Mesendoderm (in vitro differentiated cells): ENCODE measurements around the gene FLNB.

Experiments used
- DNase-seq: peaks from one replicate; pipeline ENCODE4 v3.0.0; 2013
- H2AK5ac ChIP-seq: 2 replicates; pipeline ENCODE4 v1.6.1; 2013; ENCODE audit warnings: low read length, inconsistent platforms
- H2BK120ac ChIP-seq: 2 replicates; pipeline ENCODE4 v1.6.1; 2013; ENCODE audit warnings: low read depth, mild to moderate bottlenecking, low read length, moderate library complexity, mixed read lengths
- H2BK15ac ChIP-seq: replicated peaks from 2 replicates; pipeline ENCODE4 v1.6.1; 2013; ENCODE audit warnings: low read depth, mild to moderate bottlenecking, moderate library complexity
- H2BK5ac ChIP-seq: 2 replicates; pipeline ENCODE4 v1.6.1; 2013; ENCODE audit warnings: low read length, inconsistent platforms
- H3K18ac ChIP-seq: 2 replicates; pipeline ENCODE4 v1.6.1; 2013; ENCODE audit warnings: mild to moderate bottlenecking, low read length, mixed read lengths
- H3K23ac ChIP-seq: one replicate; pipeline ENCODE4 v1.6.1; 2013; ENCODE audit warnings: low read length
- H3K27ac ChIP-seq: 2 replicates; pipeline ENCODE4 v1.5.1; 2013; ENCODE audit warnings: low read depth, mild to moderate bottlenecking, inconsistent platforms, low read length, moderate library complexity
- H3K27me3 ChIP-seq: 2 replicates; pipeline ENCODE4 v1.6.1; 2013; ENCODE audit warnings: low read length, control low read depth, mild to moderate bottlenecking, inconsistent platforms; ENCODE audit not compliant: insufficient read depth, poor library complexity
- H3K36me3 ChIP-seq: 2 replicates; pipeline ENCODE4 v1.6.1; 2013; ENCODE audit warnings: low read length, inconsistent platforms; ENCODE audit not compliant: control insufficient read depth, insufficient read depth
- H3K4ac ChIP-seq: one replicate; pipeline ENCODE4 v1.6.1; 2013; ENCODE audit warnings: low read depth, mild to moderate bottlenecking, low read length, moderate library complexity
- H3K4me1 ChIP-seq: 2 replicates; pipeline ENCODE4 v1.6.1; 2013; ENCODE audit warnings: low read depth, low read length, inconsistent platforms; ENCODE audit not compliant: control insufficient read depth
- H3K4me2 ChIP-seq: 2 replicates; pipeline ENCODE4 v1.6.1; 2013; ENCODE audit warnings: low read length
- H3K4me3 ChIP-seq: 2 replicates; pipeline ENCODE4 v1.5.1; 2013; ENCODE audit warnings: mild to moderate bottlenecking, low read length
- H3K56ac ChIP-seq: one replicate; pipeline ENCODE4 v1.6.1; 2013; ENCODE audit warnings: low read length
- H3K79me1 ChIP-seq: 2 replicates; pipeline ENCODE4 v1.6.1; 2013; ENCODE audit warnings: low read length, inconsistent platforms
- H3K79me2 ChIP-seq: 2 replicates; pipeline ENCODE4 v1.6.1; 2013; ENCODE audit warnings: mild to moderate bottlenecking, low read length; ENCODE audit not compliant: control insufficient read depth, insufficient read depth
- H3K9ac ChIP-seq: 2 replicates; pipeline ENCODE4 v1.6.1; 2013; ENCODE audit warnings: low read length, inconsistent platforms
- H4K5ac ChIP-seq: one replicate; pipeline ENCODE4 v1.6.1; 2013; ENCODE audit warnings: low read length
- H4K8ac ChIP-seq: one replicate; pipeline ENCODE4 v1.6.1; 2013; ENCODE audit warnings: low read depth, mild to moderate bottlenecking, control low read depth, low read length, moderate library complexity
- WGBS: extraction: QIAGEN DNeasy Blood & Tissue Kit; methylation state at CpG from one replicate; pipeline ENCODE4 v1.1.7; 2013; ENCODE audit warnings: low lambda C conversion rate, missing lambda C conversion rate; ENCODE audit not compliant: insufficient coverage; ENCODE audit errors: extremely low coverage; 5-methylcytosine and 5-hydroxymethylcytosine counted together

FLNB gene

GRCh38 chr3:58074116-58074715 is 66.0 kb downstream of the FLNB start:
- Histone ChIP-seq H3K56ac (no peak overlapping the region), H4K8ac (no peak overlapping the region), H3K79me1 (peaks cover 16% of the 10 kb centered on the region), H3K18ac (no peak overlapping the region), H3K27ac (no peak overlapping the region), H3K23ac (no peak overlapping the region), H3K4me1 (no peaks in the 10 kb centered on the region), H3K79me2 (peaks cover 10% of the 10 kb centered on the region), H3K4ac (no peak overlapping the region), H2BK15ac (no peak overlapping the region), H2BK5ac (no peak overlapping the region), H3K36me3 (peaks cover 2% of the 10 kb centered on the region), H3K4me3 (no peak overlapping the region), H4K5ac (no peak overlapping the region), H3K4me2 (no peak overlapping the region), H2BK120ac (no peak overlapping the region), H3K27me3 (no peaks in the 10 kb centered on the region), H2AK5ac (no peak overlapping the region), H3K9ac (no peak overlapping the region)
- DNase-seq = no peak
- WGBS = no CpG with 5 or more reads among the region's 5 CpGs

GRCh38 chr3:58074997-58075396 is 66.8 kb downstream of the FLNB start:
- Histone ChIP-seq H3K4me2 (no peak overlapping the region), H3K9ac (no peak overlapping the region), H2BK5ac (no peak overlapping the region), H3K4me3 (no peak overlapping the region), H3K4me1 (no peaks in the 10 kb centered on the region), H3K18ac (no peak overlapping the region), H4K5ac (no peak overlapping the region), H3K27ac (no peak overlapping the region), H3K56ac (no peak overlapping the region), H2BK120ac (no peak overlapping the region), H3K79me2 (peaks cover 10% of the 10 kb centered on the region), H2BK15ac (no peak overlapping the region), H3K79me1 (peaks cover 16% of the 10 kb centered on the region), H3K36me3 (peaks cover 2% of the 10 kb centered on the region), H3K27me3 (no peaks in the 10 kb centered on the region), H4K8ac (no peak overlapping the region), H2AK5ac (no peak overlapping the region), H3K4ac (no peak overlapping the region), H3K23ac (no peak overlapping the region)
- DNase-seq = no peak
- WGBS = no CpG with 5 or more reads among the region's 2 CpGs

DNA sequence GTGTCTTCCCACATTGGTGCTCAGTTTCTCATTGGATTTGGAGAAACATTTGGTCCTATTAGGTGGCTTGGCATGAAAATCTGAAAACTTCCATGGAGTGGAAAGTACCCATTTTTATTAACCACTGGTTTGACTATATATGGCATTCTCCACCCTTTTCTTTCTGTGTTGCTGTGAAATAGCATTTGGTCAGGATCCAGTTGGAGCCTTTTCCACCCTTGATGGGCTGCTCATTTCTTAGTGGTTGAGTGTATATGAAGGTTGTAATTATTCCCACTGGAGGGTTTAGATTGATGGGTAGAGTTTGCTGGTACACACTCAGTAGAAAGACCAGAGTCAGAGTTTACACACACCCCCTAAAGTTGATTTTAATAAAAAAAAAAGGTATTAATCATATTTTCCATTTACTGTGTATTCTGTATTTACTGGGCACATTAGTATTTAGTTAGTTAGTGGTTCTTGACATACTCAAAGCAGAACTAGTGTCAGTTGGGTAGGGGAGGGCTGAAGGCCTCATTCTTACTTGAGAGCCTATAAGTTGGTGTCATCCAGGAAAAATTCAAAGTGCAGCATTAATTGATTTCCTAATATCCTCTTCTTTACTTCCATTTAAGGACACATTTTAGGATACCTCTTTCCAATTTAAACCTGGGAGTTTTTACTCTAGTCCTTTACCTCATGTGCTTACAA is 69.5 kb downstream of the FLNB start:
- no peak overlapping the region for H3K27ac ChIP-seq
- peaks cover 2% of the 10 kb centered on the region for H3K36me3 ChIP-seq
- no peak overlapping the region for H3K23ac ChIP-seq
- H3K9ac ChIP-seq = no peak overlapping the region
- no peak overlapping the region for H2BK120ac ChIP-seq
- no peak overlapping the region for H4K8ac ChIP-seq
- no peaks in the 10 kb centered on the region for H3K27me3 ChIP-seq
- H3K79me2 ChIP-seq = peaks cover 7% of the 10 kb centered on the region
- peaks cover 18% of the 10 kb centered on the region for H3K79me1 ChIP-seq
- no peak overlapping the region for H2BK15ac ChIP-seq
- no peak overlapping the region for H3K56ac ChIP-seq
- no peak for DNase-seq
- H3K4ac ChIP-seq = no peak overlapping the region
- no peak overlapping the region for H3K4me3 ChIP-seq
- H4K5ac ChIP-seq = no peak overlapping the region
- no peaks in the 10 kb centered on the region for H3K4me1 ChIP-seq
- no peak overlapping the region for H2AK5ac ChIP-seq
- H3K18ac ChIP-seq = no peak overlapping the region
- H3K4me2 ChIP-seq = no peak overlapping the region
- H2BK5ac ChIP-seq = no peak overlapping the region

- Histone ChIP-seq H3K23ac (no peak overlapping the region), H3K18ac (no peak overlapping the region), H3K9ac (no peak overlapping the region), H2AK5ac (no peak overlapping the region), H4K8ac (no peak overlapping the region), H3K4ac (no peak overlapping the region), H2BK15ac (no peak overlapping the region), H2BK120ac (no peak overlapping the region), H3K4me3 (no peak overlapping the region), H3K56ac (no peak overlapping the region), H3K4me1 (no peaks in the 10 kb centered on the region), H3K4me2 (no peak overlapping the region), H3K79me2 (peaks cover 7% of the 10 kb centered on the region), H2BK5ac (no peak overlapping the region), H4K5ac (no peak overlapping the region), H3K27ac (no peak overlapping the region), H3K36me3 (peaks cover 2% of the 10 kb centered on the region), H3K79me1 (peaks cover 18% of the 10 kb centered on the region), H3K27me3 (no peaks in the 10 kb centered on the region)
- no CpG with 5 or more reads among the region's 4 CpGs for WGBS
- DNase-seq = no peak
Observed at GRCh38 chr3:58078610-58079009, 70.4 kb downstream of the FLNB start.

- Histone ChIP-seq H2BK120ac (no peak overlapping the region), H3K79me1 (peaks cover 14% of the 10 kb centered on the region), H3K27ac (no peak overlapping the region), H3K18ac (no peak overlapping the region), H3K36me3 (peaks cover 2% of the 10 kb centered on the region), H3K4me2 (no peak overlapping the region), H3K9ac (no peak overlapping the region), H2BK15ac (no peak overlapping the region), H4K5ac (no peak overlapping the region), H2BK5ac (no peak overlapping the region), H3K79me2 (peaks cover 3% of the 10 kb centered on the region), H3K4me3 (no peak overlapping the region), H3K27me3 (no peaks in the 10 kb centered on the region), H3K23ac (no peak overlapping the region), H2AK5ac (no peak overlapping the region), H3K56ac (no peak overlapping the region), H4K8ac (no peak overlapping the region), H3K4me1 (no peaks in the 10 kb centered on the region), H3K4ac (no peak overlapping the region)
- no CpG with 5 or more reads among the region's 9 CpGs for WGBS
- DNase-seq = no peak
Observed at GRCh38 chr3:58079773-58080172, 71.6 kb downstream of the FLNB start.

DNA sequence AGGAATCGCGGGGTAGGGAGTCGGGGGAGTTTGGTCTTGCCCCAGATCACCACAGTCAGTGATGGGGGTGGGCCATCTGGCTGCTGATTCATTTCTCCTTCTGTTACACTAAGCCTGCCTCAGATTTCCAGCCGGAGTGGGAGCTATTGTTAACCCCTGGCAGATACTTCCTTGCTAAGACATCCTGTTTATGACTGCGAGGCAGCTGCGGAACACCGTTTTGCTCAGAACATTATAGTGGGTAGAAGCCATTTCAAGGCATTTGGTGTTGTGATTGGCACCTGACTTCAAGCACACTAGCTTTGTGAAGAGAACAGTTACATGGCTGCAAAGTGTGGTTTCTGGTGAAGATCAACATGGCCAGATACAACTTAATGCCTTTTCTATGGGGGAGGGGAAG is 73.8 kb downstream of the FLNB start:
- Histone ChIP-seq H3K18ac (no peak overlapping the region), H2BK120ac (no peak overlapping the region), H4K5ac (no peak overlapping the region), H2BK15ac (no peak overlapping the region), H4K8ac (no peak overlapping the region), H3K27me3 (no peaks in the 10 kb centered on the region), H3K27ac (no peak overlapping the region), H3K4ac (no peak overlapping the region), H3K4me3 (no peak overlapping the region), H3K79me2 (no peaks in the 10 kb centered on the region), H3K23ac (no peak overlapping the region), H2AK5ac (no peak overlapping the region), H2BK5ac (no peak overlapping the region), H3K56ac (no peak overlapping the region), H3K36me3 (peaks cover 2% of the 10 kb centered on the region), H3K9ac (no peak overlapping the region), H3K4me2 (no peak overlapping the region), H3K4me1 (no peaks in the 10 kb centered on the region), H3K79me1 (peaks cover 6% of the 10 kb centered on the region)
- WGBS = no CpG with 5 or more reads among the region's 7 CpGs
- no peak for DNase-seq
